ENCODE data around the gene GLRX.

DNA sequence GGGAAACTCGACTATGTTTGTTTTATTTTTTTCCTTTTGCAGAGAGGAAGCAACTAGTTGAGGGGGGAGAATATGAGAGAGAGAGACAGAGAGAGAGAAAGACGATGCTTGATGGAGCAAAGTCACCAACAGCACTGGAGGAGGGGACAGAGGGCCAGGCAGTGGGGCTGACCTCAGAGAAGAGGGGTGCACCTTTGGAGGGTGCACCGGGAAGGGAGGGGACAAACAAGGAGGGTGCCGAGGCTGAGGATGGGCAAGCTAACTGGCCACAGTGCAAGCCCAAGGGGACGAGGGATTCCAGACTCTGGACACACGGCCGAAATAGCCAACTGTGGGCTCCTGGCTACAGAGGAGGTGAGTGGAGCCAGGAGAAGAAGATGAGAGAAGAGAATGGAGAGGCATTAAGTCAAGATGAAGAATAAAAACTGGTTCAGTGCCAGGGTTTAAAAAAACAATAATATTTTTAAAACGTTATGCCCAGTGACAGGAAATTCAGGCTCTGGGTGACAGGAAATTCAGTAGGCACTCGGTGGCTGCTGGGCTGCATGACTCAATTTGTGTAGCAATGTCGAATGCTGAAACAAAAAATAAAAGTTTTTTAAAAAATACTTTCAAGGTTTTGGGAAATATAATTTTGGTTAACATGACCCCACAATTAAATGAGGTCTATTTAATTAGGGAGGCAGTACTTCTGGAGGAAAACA is 13.3 kb upstream of the GLRX start:
- TF ChIP-seq EP300 (IDR thresholded peaks at IDR 0.05) (no peak), POLR2AphosphoS5 (IDR thresholded peaks at IDR 0.05) (no peak)

Measured in esophagus muscularis mucosa (tissue), 3 donors.